ENCODE data around the gene BRD3OS.

BRD3OS gene

DNA sequence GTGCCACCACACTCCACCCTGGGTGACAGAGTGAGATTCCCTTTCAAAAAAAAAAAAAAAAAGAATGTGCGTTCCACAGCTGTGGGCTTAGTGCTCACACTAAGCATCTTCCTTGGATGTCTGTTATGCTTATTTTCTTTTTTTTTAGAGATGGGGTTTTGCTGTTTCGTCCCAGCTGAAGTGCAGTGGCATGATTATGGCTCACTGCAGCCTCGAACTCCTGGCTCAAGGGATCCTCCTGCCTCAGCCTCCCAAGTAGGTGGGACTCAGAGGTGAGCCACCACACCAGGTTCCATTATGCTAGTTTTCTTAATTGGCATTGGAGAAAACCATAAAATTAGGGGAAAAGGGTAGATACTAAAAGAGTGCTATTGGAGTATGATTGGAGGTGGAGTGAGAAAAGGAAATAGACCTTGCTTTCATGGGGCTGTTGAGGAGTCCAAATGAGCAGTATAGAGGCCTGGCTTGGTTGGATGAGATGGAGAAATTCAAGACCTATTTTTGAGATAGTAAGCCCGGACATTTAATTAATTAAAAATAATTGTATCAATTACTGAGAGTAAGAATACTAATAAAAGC is 978 bp upstream of the BRD3OS start:
- Histone ChIP-seq H3K4me1 (ENCODE audit: control insufficient read depth, insufficient read depth, low read depth, low read length) (peaks cover 11% of the 10 kb centered on the region), H3K4ac (ENCODE audit: low read depth in 1 of 2, low read length in 2 of 2) (no peak overlapping the region), H2BK15ac (ENCODE audit: low read depth, poor library complexity, severe bottlenecking) (no peak overlapping the region), H2AFZ (ENCODE audit: low read depth, low read length) (peak overlapping the region; percentile 83), H3K79me1 (replicated peaks; ENCODE audit: low read length, poor library complexity, severe bottlenecking) (peaks cover 20% of the 10 kb centered on the region), H3K23ac (ENCODE audit: low read length in 2 of 2) (no peak overlapping the region), H3K9ac (ENCODE audit: low read length) (peak overlapping the region; percentile 73), H4K8ac (ENCODE audit: low read length) (no peak overlapping the region), H2BK120ac (ENCODE audit: low read depth, low read length) (no peak overlapping the region), H2BK5ac (ENCODE audit: low read depth, low read length, poor library complexity, severe bottlenecking) (no peak overlapping the region), H3K36me3 (ENCODE audit: control insufficient read depth in 1 of 2, insufficient read depth in 2 of 2, low read depth in 1 of 2, low read length in 2 of 2) (peaks cover 23 to 30% of the 10 kb centered on the region in 2 experiments), H3K9me3 (ENCODE audit: control insufficient read depth, low read length) (no peaks in the 10 kb centered on the region), H3K27ac (ENCODE audit: low read length, poor library complexity, severe bottlenecking) (no peak overlapping the region), H4K91ac (ENCODE audit: low read length) (no peak overlapping the region), H2BK12ac (ENCODE audit: low read length in 2 of 2) (no peak overlapping the region), H3K18ac (ENCODE audit: low read depth in 1 of 2, low read length in 2 of 2) (no peak overlapping the region), H3K27me3 (ENCODE audit: control insufficient read depth in 1 of 2, insufficient read depth in 1 of 2, low read length in 2 of 2) (no peaks in the 10 kb centered on the region), H2AK5ac (ENCODE audit: low read length, severe bottlenecking) (no peak overlapping the region), H3K4me2 (ENCODE audit: low read length, poor library complexity, severe bottlenecking) (peak overlapping the region; percentile 36), H3K4me3 (ENCODE audit: insufficient read depth in 1 of 2, low read depth in 1 of 2, low read length in 2 of 2) (peak overlapping the region in 1 of 2 experiments; percentile 79), H3K14ac (ENCODE audit: low read length in 2 of 2) (no peak overlapping the region)
- 99% methylated on average over 3 of the region's 4 CpGs for WGBS
- DNase-seq, result no peak

DNA sequence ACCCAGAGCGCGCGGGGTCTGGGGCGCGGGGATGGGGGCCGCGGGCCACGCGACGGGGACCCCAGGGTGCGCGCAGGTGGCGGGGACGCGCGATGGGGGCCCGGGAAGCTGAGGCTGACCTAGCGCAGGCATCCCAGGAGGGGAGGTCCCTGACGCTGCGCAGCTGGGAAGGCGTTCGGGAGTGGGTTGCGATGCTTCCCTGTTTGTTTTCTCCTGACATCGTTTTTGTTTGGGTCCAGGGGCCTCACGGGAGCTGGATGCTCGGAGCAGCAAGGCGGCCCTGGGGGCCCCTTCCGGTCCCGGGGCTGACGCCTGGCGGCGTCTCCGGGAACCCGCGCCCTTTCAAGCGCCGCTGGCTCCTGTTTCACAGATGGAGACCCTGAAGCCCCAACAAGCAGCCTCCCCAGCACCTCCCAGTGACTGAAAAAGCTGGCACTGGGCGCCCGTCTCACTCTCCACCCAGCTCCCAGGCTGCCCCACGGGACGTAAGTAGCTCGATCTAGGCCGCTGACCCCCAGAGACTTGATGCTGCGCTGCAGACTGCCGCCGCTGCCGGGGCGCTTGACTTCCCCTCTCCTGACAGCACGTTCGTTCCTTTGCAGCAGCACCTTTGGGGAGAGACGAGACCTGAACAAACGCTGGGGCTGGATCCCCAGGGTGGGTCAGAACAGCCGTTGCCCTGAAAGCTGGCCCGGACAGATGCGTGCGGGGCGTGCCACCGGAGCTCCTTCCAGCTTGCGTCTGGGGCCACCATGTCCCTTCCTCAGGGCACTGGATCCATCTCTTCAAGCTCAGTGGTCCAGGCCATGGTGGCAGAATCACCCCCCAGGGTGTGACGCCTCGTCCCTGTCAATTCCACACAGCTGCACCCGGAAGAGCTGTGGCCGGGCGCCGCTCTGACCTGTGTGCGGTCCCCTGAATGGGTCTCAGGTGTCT is 593 bp downstream of the BRD3OS start:
- peak overlapping the region in 1 of 2 experiments; percentile 34 for H3K23ac ChIP-seq (ENCODE audit: low read length in 2 of 2)
- H3K4me1 ChIP-seq (ENCODE audit: control insufficient read depth, insufficient read depth, low read depth, low read length), result peaks cover 11% of the 10 kb centered on the region
- no peaks in the 10 kb centered on the region for H3K27me3 ChIP-seq (ENCODE audit: control insufficient read depth in 1 of 2, insufficient read depth in 1 of 2, low read length in 2 of 2)
- H4K8ac ChIP-seq (ENCODE audit: low read length), result peak overlapping the region; percentile 19
- H3K36me3 ChIP-seq (ENCODE audit: control insufficient read depth in 1 of 2, insufficient read depth in 2 of 2, low read depth in 1 of 2, low read length in 2 of 2), result peaks cover 36 to 37% of the 10 kb centered on the region in 2 experiments
- no peaks in the 10 kb centered on the region for H3K9me3 ChIP-seq (ENCODE audit: control insufficient read depth, low read length)
- no peak overlapping the region for H2AK5ac ChIP-seq (ENCODE audit: low read length, severe bottlenecking)
- H3K4me3 ChIP-seq (ENCODE audit: insufficient read depth in 1 of 2, low read depth in 1 of 2, low read length in 2 of 2), result peak overlapping the region; percentile 87 to 89
- peak; percentile 68 for DNase-seq
- H2BK12ac ChIP-seq (ENCODE audit: low read length in 2 of 2), result peak overlapping the region in 1 of 2 experiments; percentile 6
- H3K4me2 ChIP-seq (ENCODE audit: low read length, poor library complexity, severe bottlenecking), result peak overlapping the region; percentile 67
- H3K4ac ChIP-seq (ENCODE audit: low read depth in 1 of 2, low read length in 2 of 2), result no peak overlapping the region
- no peak overlapping the region for H4K91ac ChIP-seq (ENCODE audit: low read length)
- peak overlapping the region; percentile 67 to 71 for H3K18ac ChIP-seq (ENCODE audit: low read depth in 1 of 2, low read length in 2 of 2)
- H3K14ac ChIP-seq (ENCODE audit: low read length in 2 of 2), result peak overlapping the region in 1 of 2 experiments; percentile 78
- no peak overlapping the region for H2BK5ac ChIP-seq (ENCODE audit: low read depth, low read length, poor library complexity, severe bottlenecking)
- 20% methylated on average over 61 of the region's 66 CpGs for WGBS
- no peak overlapping the region for H3K27ac ChIP-seq (ENCODE audit: low read length, poor library complexity, severe bottlenecking)
- no peak overlapping the region for H2AFZ ChIP-seq (ENCODE audit: low read depth, low read length)
- H3K79me1 ChIP-seq (replicated peaks; ENCODE audit: low read length, poor library complexity, severe bottlenecking), result peaks cover 22% of the 10 kb centered on the region
- peak overlapping the region; percentile 27 for H2BK120ac ChIP-seq (ENCODE audit: low read depth, low read length)
- H2BK15ac ChIP-seq (ENCODE audit: low read depth, poor library complexity, severe bottlenecking), result no peak overlapping the region
- peak overlapping the region; percentile 89 for H3K9ac ChIP-seq (ENCODE audit: low read length)

- WGBS, result 93% methylated on average over 18 of the region's 18 CpGs
- Histone ChIP-seq H2BK120ac (ENCODE audit: low read depth, low read length) (no peak overlapping the region), H3K4ac (ENCODE audit: low read depth in 1 of 2, low read length in 2 of 2) (no peak overlapping the region), H3K23ac (ENCODE audit: low read length in 2 of 2) (no peak overlapping the region), H2BK15ac (ENCODE audit: low read depth, poor library complexity, severe bottlenecking) (no peak overlapping the region), H3K9me3 (ENCODE audit: control insufficient read depth, low read length) (no peaks in the 10 kb centered on the region), H3K14ac (ENCODE audit: low read length in 2 of 2) (no peak overlapping the region), H3K4me1 (ENCODE audit: control insufficient read depth, insufficient read depth, low read depth, low read length) (peaks cover 11% of the 10 kb centered on the region), H3K18ac (ENCODE audit: low read depth in 1 of 2, low read length in 2 of 2) (no peak overlapping the region), H3K27ac (ENCODE audit: low read length, poor library complexity, severe bottlenecking) (no peak overlapping the region), H3K79me1 (replicated peaks; ENCODE audit: low read length, poor library complexity, severe bottlenecking) (peaks cover 25% of the 10 kb centered on the region), H2BK5ac (ENCODE audit: low read depth, low read length, poor library complexity, severe bottlenecking) (no peak overlapping the region), H2AK5ac (ENCODE audit: low read length, severe bottlenecking) (no peak overlapping the region), H3K36me3 (ENCODE audit: control insufficient read depth in 1 of 2, insufficient read depth in 2 of 2, low read depth in 1 of 2, low read length in 2 of 2) (peaks cover 41 to 44% of the 10 kb centered on the region in 2 experiments), H3K4me2 (ENCODE audit: low read length, poor library complexity, severe bottlenecking) (peak overlapping the region; percentile 67), H3K9ac (ENCODE audit: low read length) (peak overlapping the region; percentile 89), H4K91ac (ENCODE audit: low read length) (no peak overlapping the region), H3K27me3 (ENCODE audit: control insufficient read depth in 1 of 2, insufficient read depth in 1 of 2, low read length in 2 of 2) (no peaks in the 10 kb centered on the region), H4K8ac (ENCODE audit: low read length) (no peak overlapping the region), H2AFZ (ENCODE audit: low read depth, low read length) (no peak overlapping the region), H2BK12ac (ENCODE audit: low read length in 2 of 2) (no peak overlapping the region), H3K4me3 (ENCODE audit: insufficient read depth in 1 of 2, low read depth in 1 of 2, low read length in 2 of 2) (peak overlapping the region in 1 of 2 experiments; percentile 89)
- no peak for DNase-seq
Observed at GRCh38 chr9:134026581-134026980, 1.3 kb downstream of the BRD3OS start.

- H3K27me3 ChIP-seq (ENCODE audit: control insufficient read depth in 1 of 2, insufficient read depth in 1 of 2, low read length in 2 of 2), result no peaks in the 10 kb centered on the region
- no peak overlapping the region for H3K23ac ChIP-seq (ENCODE audit: low read length in 2 of 2)
- no peak overlapping the region for H4K8ac ChIP-seq (ENCODE audit: low read length)
- H3K27ac ChIP-seq (ENCODE audit: low read length, poor library complexity, severe bottlenecking), result no peak overlapping the region
- H2AFZ ChIP-seq (ENCODE audit: low read depth, low read length), result no peak overlapping the region
- peaks cover 45 to 48% of the 10 kb centered on the region in 2 experiments for H3K36me3 ChIP-seq (ENCODE audit: control insufficient read depth in 1 of 2, insufficient read depth in 2 of 2, low read depth in 1 of 2, low read length in 2 of 2)
- H3K4me3 ChIP-seq (ENCODE audit: insufficient read depth in 1 of 2, low read depth in 1 of 2, low read length in 2 of 2), result no peak overlapping the region
- H2BK120ac ChIP-seq (ENCODE audit: low read depth, low read length), result no peak overlapping the region
- H3K4me1 ChIP-seq (ENCODE audit: control insufficient read depth, insufficient read depth, low read depth, low read length), result peaks cover 15% of the 10 kb centered on the region
- H3K9me3 ChIP-seq (ENCODE audit: control insufficient read depth, low read length), result no peaks in the 10 kb centered on the region
- H3K79me1 ChIP-seq (replicated peaks; ENCODE audit: low read length, poor library complexity, severe bottlenecking), result peaks cover 29% of the 10 kb centered on the region
- H3K18ac ChIP-seq (ENCODE audit: low read depth in 1 of 2, low read length in 2 of 2), result no peak overlapping the region
- H3K4me2 ChIP-seq (ENCODE audit: low read length, poor library complexity, severe bottlenecking), result no peak overlapping the region
- no peak overlapping the region for H2AK5ac ChIP-seq (ENCODE audit: low read length, severe bottlenecking)
- no peak for DNase-seq
- no peak overlapping the region for H2BK15ac ChIP-seq (ENCODE audit: low read depth, poor library complexity, severe bottlenecking)
- no peak overlapping the region for H4K91ac ChIP-seq (ENCODE audit: low read length)
- no peak overlapping the region for H3K14ac ChIP-seq (ENCODE audit: low read length in 2 of 2)
- no peak overlapping the region for H2BK5ac ChIP-seq (ENCODE audit: low read depth, low read length, poor library complexity, severe bottlenecking)
- no peak overlapping the region for H3K9ac ChIP-seq (ENCODE audit: low read length)
- over 99% methylated on average over 7 of the region's 8 CpGs for WGBS
- no peak overlapping the region for H3K4ac ChIP-seq (ENCODE audit: low read depth in 1 of 2, low read length in 2 of 2)
- no peak overlapping the region for H2BK12ac ChIP-seq (ENCODE audit: low read length in 2 of 2)
Observed at GRCh38 chr9:134026981-134027380, 1.7 kb downstream of the BRD3OS start.
